Measurements from ENCODE around the gene PPP6R2. TPM values are rescaled to one million over a fixed set of nuclear protein-coding genes. Genes with fewer than 3 reads are reported as not detected.

PPP6R2 gene
- total RNA-seq, 1 experiment from 2014 or later: 42.6 TPM

DNA sequence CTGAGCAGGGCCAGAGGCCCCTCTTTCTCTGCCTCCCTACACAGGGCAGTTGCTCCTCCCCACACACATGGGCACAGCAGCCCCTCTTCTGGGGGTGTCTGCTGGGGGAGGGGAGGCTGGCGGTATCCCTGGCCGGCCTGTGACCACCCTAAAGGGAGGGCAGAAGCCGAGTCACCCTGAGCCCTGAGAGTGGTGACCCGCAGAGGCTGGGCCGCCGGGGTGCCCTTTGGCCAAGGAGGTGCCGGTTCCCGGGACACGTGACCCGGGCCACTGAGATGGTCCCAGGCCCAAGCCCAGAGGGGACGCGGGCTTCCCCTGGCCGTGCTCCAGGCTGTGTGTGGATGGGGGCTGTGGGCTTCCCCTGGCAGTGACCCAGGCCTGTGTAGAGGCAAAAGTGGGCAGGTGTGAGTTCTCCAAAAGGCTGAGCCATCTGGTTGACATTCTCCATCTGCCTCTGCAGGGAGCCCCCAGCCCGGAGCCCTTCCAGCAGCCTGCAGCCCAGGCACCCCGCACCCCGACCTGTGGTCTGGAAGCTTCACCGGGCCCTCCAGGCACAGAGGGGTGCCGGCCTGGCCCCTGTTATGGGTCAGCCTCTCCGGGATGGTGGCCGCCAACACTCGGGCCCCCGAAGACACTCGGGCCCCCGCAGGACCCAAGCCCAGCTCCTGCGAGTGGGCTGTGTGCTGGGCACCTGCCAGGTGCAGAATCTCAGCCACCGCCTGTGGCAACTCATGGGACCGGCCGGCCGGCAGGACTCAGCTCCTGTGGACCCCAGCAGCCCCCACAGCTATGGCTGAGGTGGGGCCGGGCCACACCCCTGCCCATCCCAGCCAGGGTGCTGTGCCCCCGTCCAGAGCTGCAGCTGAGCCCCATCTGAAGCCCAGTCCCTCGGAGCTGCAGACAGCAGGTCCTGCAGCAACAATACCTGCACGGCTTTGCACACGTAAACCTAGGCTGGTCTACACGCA is 139.3 kb downstream of the PPP6R2 start:
- H3K27ac Mint-ChIP-seq: no peak overlapping the region
- TF ChIP-seq, protein P1, sequence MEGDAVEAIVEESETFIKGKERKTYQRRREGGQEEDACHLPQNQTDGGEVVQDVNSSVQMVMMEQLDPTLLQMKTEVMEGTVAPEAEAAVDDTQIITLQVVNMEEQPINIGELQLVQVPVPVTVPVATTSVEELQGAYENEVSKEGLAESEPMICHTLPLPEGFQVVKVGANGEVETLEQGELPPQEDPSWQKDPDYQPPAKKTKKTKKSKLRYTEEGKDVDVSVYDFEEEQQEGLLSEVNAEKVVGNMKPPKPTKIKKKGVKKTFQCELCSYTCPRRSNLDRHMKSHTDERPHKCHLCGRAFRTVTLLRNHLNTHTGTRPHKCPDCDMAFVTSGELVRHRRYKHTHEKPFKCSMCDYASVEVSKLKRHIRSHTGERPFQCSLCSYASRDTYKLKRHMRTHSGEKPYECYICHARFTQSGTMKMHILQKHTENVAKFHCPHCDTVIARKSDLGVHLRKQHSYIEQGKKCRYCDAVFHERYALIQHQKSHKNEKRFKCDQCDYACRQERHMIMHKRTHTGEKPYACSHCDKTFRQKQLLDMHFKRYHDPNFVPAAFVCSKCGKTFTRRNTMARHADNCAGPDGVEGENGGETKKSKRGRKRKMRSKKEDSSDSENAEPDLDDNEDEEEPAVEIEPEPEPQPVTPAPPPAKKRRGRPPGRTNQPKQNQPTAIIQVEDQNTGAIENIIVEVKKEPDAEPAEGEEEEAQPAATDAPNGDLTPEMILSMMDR (conservative IDR thresholded peaks at IDR 0.05): no peak
- H3K9me3 ChIP-seq (ENCODE audit: control insufficient read depth, low read depth, low read length): no peaks in the 10 kb centered on the region
- peaks cover 7% of the 10 kb centered on the region for H3K23me2 ChIP-seq (ENCODE audit: insufficient read length, low read depth, low read length, poor library complexity, severe bottlenecking)
- no peak overlapping the region for H3K18ac ChIP-seq (ENCODE audit: insufficient read length, low read depth, low read length)
- no peak overlapping the region for H2BK120ac ChIP-seq (ENCODE audit: low read depth, low read length, poor library complexity, severe bottlenecking)
- H3K4me1 Mint-ChIP-seq: peaks cover 3 to 9% of the 10 kb centered on the region in 2 experiments; a peak in 3 of 4 replicates
- WGBS (ENCODE audit: extremely low coverage, insufficient read length, low lambda C conversion rate): no CpG with 5 or more reads among the region's 35 CpGs
- H2BK15ac ChIP-seq (ENCODE audit: low read depth, low read length): no peak overlapping the region
- no peaks in the 10 kb centered on the region for H3K79me1 ChIP-seq (ENCODE audit: insufficient read depth, low read depth, low read length, poor library complexity, severe bottlenecking)
- no peaks in the 10 kb centered on the region for H3K4me1 ChIP-seq (ENCODE audit: insufficient read depth, low read length)
- H2BK5ac ChIP-seq (ENCODE audit: insufficient read length, low read length): no peak overlapping the region
- peak overlapping the region; percentile 72 to 84 for H3K4me3 Mint-ChIP-seq
- no peak overlapping the region for H3K9ac ChIP-seq (ENCODE audit: extremely low read depth, insufficient read length, low read length)
- no peak overlapping the region for H4K5ac ChIP-seq (ENCODE audit: insufficient read length, low read depth, low read length)
- no peak overlapping the region for H2BK20ac ChIP-seq (ENCODE audit: low read depth, low read length, poor library complexity, severe bottlenecking)
- H3K14ac ChIP-seq (ENCODE audit: insufficient read depth, low read length): no peak overlapping the region
- no peaks in the 10 kb centered on the region for H3K79me2 ChIP-seq (ENCODE audit: insufficient read depth, low read length)
- no peak overlapping the region for H3K4ac ChIP-seq (ENCODE audit: low read depth, low read length)
- peaks cover 0 to 2% (median 0%) of the 10 kb centered on the region in 3 experiments; a peak in 1 of 7 replicates for H3K36me3 Mint-ChIP-seq (ENCODE audit: insufficient read depth in 1 of 3, low read depth in 3 of 3)
- H3K56ac ChIP-seq (ENCODE audit: insufficient read length, low read depth, low read length): no peak overlapping the region
- H2AFZ ChIP-seq (ENCODE audit: low read length): no peak overlapping the region
- peak overlapping the region; percentile 7 for H3K4me2 ChIP-seq (ENCODE audit: insufficient read depth, insufficient read length, low read length)
- no peaks in the 10 kb centered on the region for H4K20me1 ChIP-seq (ENCODE audit: control insufficient read depth, insufficient read depth, insufficient read length)
- H3K9me3 Mint-ChIP-seq: no peaks in the 10 kb centered on the region
- no peak for DNase-seq
- H3K23ac ChIP-seq (ENCODE audit: insufficient read length, low read depth, low read length): no peak overlapping the region
- no peak overlapping the region for H2AK5ac ChIP-seq (ENCODE audit: insufficient read length, low read length)
- no peak overlapping the region for H2BK12ac ChIP-seq (ENCODE audit: insufficient read length, low read depth, low read length)
- no peak overlapping the region for H3K27ac ChIP-seq (ENCODE audit: insufficient read length, low read depth, low read length)
- H3K27me3 Mint-ChIP-seq (ENCODE audit: low read depth): peaks cover 31% of the 10 kb centered on the region
- no peak overlapping the region for H4K91ac ChIP-seq (ENCODE audit: insufficient read length, low read depth, low read length)
- no peak overlapping the region for H3T11ph ChIP-seq (ENCODE audit: low read length)
- peaks cover 9% of the 10 kb centered on the region; the same call in 1 of the 2 replicates for H3K27me3 ChIP-seq (ENCODE audit: insufficient read depth, low read length)
- H4K8ac ChIP-seq (replicated peaks; ENCODE audit: insufficient read length, low read depth, low read length): no peak overlapping the region

Data from H9 (cell line).